Gastroesophageal sphincter (tissue), 4 donors: Measurements from ENCODE around the gene SASH1. TPM values are rescaled to one million over a fixed set of nuclear protein-coding genes. Genes with fewer than 3 reads are reported as not detected.

Experiments
- ATAC-seq: fragments of 150-250 bp; one replicate; pipeline ENCODE4 v1.9.1; 2016; ENCODE audit warnings: mild to moderate bottlenecking, moderate library complexity
- H3K27ac ChIP-seq, 4 donors: fragments of 200-600 bp; sonication (generic) in 3 of 4; 1 replicate in 3 of 4; 2 replicates in 1 of 4; pipeline ENCODE4 v1.5.1; 2016 to 2019
- H3K27me3 ChIP-seq: fragments of 200-600 bp; sonication (generic); one replicate; pipeline ENCODE4 v1.5.1; 2019
- H3K36me3 ChIP-seq, 2 donors: fragments of 200-600 bp; sonication (generic); one replicate each; pipeline ENCODE4 v1.5.1; 2019; ENCODE audit warnings: control low read depth in 1 of 2
- H3K4me1 ChIP-seq, 3 donors: fragments of 200-600 bp; sonication (generic); 1 replicate in 2 of 3; 2 replicates in 1 of 3; pipeline ENCODE4 v1.5.1; 2016 to 2019; ENCODE audit warnings: control low read depth in 2 of 3
- H3K4me3 ChIP-seq, 2 donors: fragments of 200-600 bp; sonication (generic); one replicate each; pipeline ENCODE4 v1.5.1; 2019; ENCODE audit warnings: mild to moderate bottlenecking in 1 of 2, moderate library complexity in 1 of 2
- H3K9me3 ChIP-seq, 3 donors: fragments of 200-600 bp; sonication (generic); one replicate each; pipeline ENCODE4 v1.5.1; 2017 to 2019; ENCODE audit warnings: control low read depth in 2 of 3
- EP300 ChIP-seq: sonication (generic); formaldehyde crosslinking; IDR thresholded peaks from one replicate; pipeline ENCODE4 v1.6.1; 2017; ENCODE audit warnings: antibody characterized with exemption, mild to moderate bottlenecking
- POLR2A ChIP-seq, 2 donors: fragments of 450-650 bp; IDR thresholded peaks; one replicate each; pipeline ENCODE4 v1.6.1; 2017; ENCODE audit warnings: antibody characterized with exemption in 2 of 2, mild to moderate bottlenecking in 2 of 2, moderate library complexity in 1 of 2
- POLR2AphosphoS5 ChIP-seq: sonication (generic); formaldehyde crosslinking; IDR thresholded peaks from one replicate; pipeline ENCODE4 v1.6.1; 2017; ENCODE audit warnings: antibody characterized with exemption
- WGBS, 2 donors: methylation state at CpG; one replicate each; pipeline ENCODE4 v1.1.5; 2018; ENCODE audit warnings: low coverage in 1 of 2; 5-methylcytosine and 5-hydroxymethylcytosine counted together
- total RNA-seq, 4 donors: library from RNA; depleted of rRNA; stranded (reverse); fragments of >200 nt; gene quantifications; one replicate each; pipeline ENCODE4 v1.1.0, GENCODE V29; 2016
- TF ChIP-seq, protein P1 (sequence below), 4 experiments: fragments of 200-600 bp in 2 of 4; fragments of 450-650 bp in 2 of 4; sonication (generic) in 1 of 4; IDR thresholded peaks; one replicate each; pipeline ENCODE4 v1.5.1; 2017 to 2019; ENCODE audit warnings: antibody characterized with exemption in 4 of 4, mild to moderate bottlenecking in 2 of 4, moderate library complexity in 2 of 4

Gene SASH1
- total RNA-seq, 4 donors from 2014 or later: 48.9 to 78.9 (median 64.6) TPM

DNA sequence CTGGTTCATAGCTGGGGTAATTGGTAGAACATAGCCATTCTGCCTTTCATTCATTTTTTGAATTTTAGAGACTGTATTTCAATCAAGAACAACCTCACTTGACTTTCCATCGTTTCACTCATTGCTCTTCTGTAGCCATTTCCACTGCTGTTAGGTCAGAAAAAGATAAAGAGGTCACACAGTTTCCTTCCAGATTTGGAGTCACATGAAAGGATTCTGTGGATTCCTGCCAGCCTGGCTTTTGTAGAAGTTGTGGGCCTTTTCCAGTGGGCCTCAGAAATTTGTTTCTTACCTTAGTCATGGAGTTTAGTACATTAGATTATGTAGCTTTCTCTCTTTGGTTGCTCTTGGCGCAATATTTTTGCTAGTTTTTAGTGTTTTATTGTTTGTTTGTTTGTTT, 157.8 kb downstream of the SASH1 start:
- WGBS, 2 donors: 40 to 80% methylated on average over 1 to 2 of the region's 2 CpGs
- Histone ChIP-seq H3K9me3 (no peaks in the 10 kb centered on the region), H3K27me3 (no peaks in the 10 kb centered on the region), H3K4me3 (no peak overlapping the region), H3K27ac (peak overlapping the region; percentile 48 to 82 (median 76)), H3K36me3 (no peaks in the 10 kb centered on the region), H3K4me1 (peaks cover 0 to 50% (median 0%) of the 10 kb centered on the region in 3 donors)
- ATAC-seq: no peak
- no peak for TF ChIP-seq POLR2AphosphoS5
- no peak for TF ChIP-seq POLR2A (IDR thresholded peaks at IDR 0.05)
- TF ChIP-seq, protein P1, sequence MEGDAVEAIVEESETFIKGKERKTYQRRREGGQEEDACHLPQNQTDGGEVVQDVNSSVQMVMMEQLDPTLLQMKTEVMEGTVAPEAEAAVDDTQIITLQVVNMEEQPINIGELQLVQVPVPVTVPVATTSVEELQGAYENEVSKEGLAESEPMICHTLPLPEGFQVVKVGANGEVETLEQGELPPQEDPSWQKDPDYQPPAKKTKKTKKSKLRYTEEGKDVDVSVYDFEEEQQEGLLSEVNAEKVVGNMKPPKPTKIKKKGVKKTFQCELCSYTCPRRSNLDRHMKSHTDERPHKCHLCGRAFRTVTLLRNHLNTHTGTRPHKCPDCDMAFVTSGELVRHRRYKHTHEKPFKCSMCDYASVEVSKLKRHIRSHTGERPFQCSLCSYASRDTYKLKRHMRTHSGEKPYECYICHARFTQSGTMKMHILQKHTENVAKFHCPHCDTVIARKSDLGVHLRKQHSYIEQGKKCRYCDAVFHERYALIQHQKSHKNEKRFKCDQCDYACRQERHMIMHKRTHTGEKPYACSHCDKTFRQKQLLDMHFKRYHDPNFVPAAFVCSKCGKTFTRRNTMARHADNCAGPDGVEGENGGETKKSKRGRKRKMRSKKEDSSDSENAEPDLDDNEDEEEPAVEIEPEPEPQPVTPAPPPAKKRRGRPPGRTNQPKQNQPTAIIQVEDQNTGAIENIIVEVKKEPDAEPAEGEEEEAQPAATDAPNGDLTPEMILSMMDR (IDR thresholded peaks at IDR 0.05): no peak
- no peak for TF ChIP-seq EP300

DNA sequence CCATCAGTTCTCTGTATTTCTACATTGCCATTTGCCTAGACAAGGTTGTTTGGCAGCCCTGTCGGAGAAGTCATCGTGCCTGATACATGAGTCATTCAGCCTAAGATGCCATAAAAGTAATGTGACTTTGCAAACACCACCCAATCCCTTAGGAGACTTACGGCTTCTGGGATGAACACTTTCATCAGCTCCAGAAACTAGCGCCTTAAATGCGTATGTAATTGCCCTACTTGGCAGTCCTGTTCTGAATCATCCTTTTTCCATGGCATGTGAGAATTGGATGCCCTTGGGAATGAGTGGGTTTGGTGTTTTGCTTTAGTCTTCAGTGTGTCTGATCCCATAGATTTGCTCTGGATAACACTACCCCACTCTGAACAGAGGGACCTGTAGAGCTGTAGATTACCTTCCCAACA, 158.5 kb downstream of the SASH1 start:
- TF ChIP-seq POLR2A (IDR thresholded peaks at IDR 0.05) (no peak), EP300 (no peak), POLR2AphosphoS5 (peak; percentile 73)
- TF ChIP-seq, protein P1 (IDR thresholded peaks at IDR 0.05): no peak
- Histone ChIP-seq H3K9me3 (no peaks in the 10 kb centered on the region), H3K4me1 (peaks cover 0 to 46% (median 0%) of the 10 kb centered on the region in 3 donors), H3K4me3 (no peak overlapping the region), H3K27me3 (no peaks in the 10 kb centered on the region), H3K27ac (peak overlapping the region; percentile 67 to 82 (median 76)), H3K36me3 (no peaks in the 10 kb centered on the region)
- 50% methylated on average over 3 of the region's 5 CpGs; no CpG with 5 or more reads in 1 of the 2 donors for WGBS, 2 donors
- peak; percentile 88 for ATAC-seq

DNA sequence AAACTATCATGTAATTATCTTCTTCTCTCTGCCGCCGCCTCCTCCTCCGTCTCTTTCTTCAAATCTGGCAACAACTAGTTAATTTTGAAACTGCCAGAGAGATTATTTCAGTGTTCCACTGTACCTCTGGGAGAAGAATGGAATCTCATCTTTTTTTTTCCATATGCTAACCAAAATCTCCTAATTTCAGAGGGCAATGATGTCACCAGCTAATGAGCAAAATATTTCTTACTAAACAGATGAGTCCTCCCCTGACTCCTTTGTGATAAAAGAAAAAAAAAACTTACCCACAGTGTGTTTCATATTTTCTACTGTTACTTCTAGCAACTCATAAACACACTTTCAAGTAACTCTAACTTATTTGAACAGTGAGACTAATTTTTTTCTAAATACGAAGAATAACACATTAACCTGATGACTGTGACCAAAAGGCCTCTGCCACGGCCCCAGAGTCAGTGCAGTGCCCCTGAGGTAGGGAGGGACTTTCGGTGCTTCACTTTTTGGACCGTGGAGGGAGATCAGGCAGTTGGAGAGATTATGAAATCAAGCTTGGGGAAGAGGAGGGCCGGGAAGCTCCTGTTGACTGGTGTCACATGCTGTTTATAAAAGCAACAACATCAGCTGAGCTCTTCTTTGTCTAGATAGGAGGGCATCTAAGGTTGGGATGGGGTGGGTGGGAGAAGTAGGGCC, 159.6 kb downstream of the SASH1 start:
- Histone ChIP-seq H3K4me3 (no peak overlapping the region), H3K36me3 (no peaks in the 10 kb centered on the region), H3K27me3 (no peaks in the 10 kb centered on the region), H3K27ac (peak overlapping the region; percentile 67 to 82 (median 76)), H3K9me3 (no peaks in the 10 kb centered on the region), H3K4me1 (peaks cover 0 to 38% (median 0%) of the 10 kb centered on the region in 3 donors)
- TF ChIP-seq POLR2AphosphoS5 (no peak), POLR2A (IDR thresholded peaks at IDR 0.05) (no peak), EP300 (no peak)
- TF ChIP-seq, protein P1 (IDR thresholded peaks at IDR 0.05): no peak
- ATAC-seq: peak; percentile 68
- 58 to 70% methylated on average over 6 to 8 of the region's 8 CpGs for WGBS, 2 donors

DNA sequence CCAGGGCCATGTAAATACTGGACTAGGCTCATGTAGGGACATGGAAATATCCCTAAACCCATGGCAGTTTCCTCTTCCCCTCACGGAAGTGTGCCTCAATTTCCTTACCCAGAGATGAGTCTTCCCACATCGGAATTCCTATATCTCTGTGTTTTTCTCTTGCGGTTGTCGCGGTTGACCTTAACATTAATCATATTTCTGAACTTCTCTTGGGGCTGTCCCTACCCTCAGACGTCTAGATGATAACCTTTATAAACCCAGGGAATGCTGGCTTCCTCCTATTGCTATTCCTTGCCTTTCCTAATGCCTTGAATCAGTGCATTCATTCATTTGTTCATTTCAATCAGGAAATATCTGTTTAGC, 160.1 kb downstream of the SASH1 start:
- ATAC-seq: no peak
- no peaks in the 10 kb centered on the region for H3K27me3 ChIP-seq
- H3K36me3 ChIP-seq: no peaks in the 10 kb centered on the region
- TF ChIP-seq POLR2AphosphoS5 (no peak), EP300 (no peak), POLR2A (IDR thresholded peaks at IDR 0.05) (no peak)
- TF ChIP-seq, protein P1 (IDR thresholded peaks at IDR 0.05): no peak
- H3K27ac ChIP-seq: peak overlapping the region; percentile 59 to 82 (median 76)
- 69 to 81% methylated on average over 5 of the region's 6 CpGs for WGBS, 2 donors
- no peak overlapping the region for H3K4me3 ChIP-seq
- H3K4me1 ChIP-seq: peaks cover 0 to 39% (median 0%) of the 10 kb centered on the region in 3 donors
- H3K9me3 ChIP-seq: no peaks in the 10 kb centered on the region

DNA sequence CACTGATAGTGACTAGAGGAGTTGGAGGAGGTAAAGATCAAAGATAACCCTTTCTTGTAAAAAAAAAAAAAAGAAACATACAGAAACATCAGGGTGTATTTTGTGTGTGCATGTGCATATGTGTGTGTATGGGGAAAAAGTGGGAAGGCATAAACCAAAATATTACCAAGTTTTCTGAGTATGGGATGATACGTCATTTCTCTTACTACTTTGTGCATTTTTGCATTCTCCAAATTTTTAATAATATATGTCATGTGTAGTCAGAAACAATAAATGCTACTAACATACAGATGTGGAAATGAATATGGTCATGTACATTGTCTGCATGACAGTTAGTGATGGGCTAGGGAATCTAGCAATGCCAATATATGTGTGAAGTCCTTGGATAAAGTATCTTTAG, 161.1 kb downstream of the SASH1 start:
- Histone ChIP-seq H3K36me3 (no peaks in the 10 kb centered on the region), H3K27ac (peak overlapping the region in 1 of 4 donors; percentile 40), H3K9me3 (no peaks in the 10 kb centered on the region), H3K27me3 (no peaks in the 10 kb centered on the region), H3K4me3 (no peak overlapping the region), H3K4me1 (peaks cover 0 to 47% (median 0%) of the 10 kb centered on the region in 3 donors)
- TF ChIP-seq, protein P1 (IDR thresholded peaks at IDR 0.05): no peak
- TF ChIP-seq POLR2AphosphoS5: no peak
- TF ChIP-seq POLR2A (IDR thresholded peaks at IDR 0.05): no peak
- TF ChIP-seq EP300: no peak
- WGBS, 2 donors: 33% methylated on average over 1 of the region's 1 CpG; no CpG with 5 or more reads in 1 of the 2 donors
- ATAC-seq: no peak
